Naive thymus-derived CD8-positive, alpha-beta T cell (primary cell): ENCODE data around the gene CD6. TPM values are rescaled to one million over a fixed set of nuclear protein-coding genes. Genes with fewer than 3 reads are reported as not detected.
A peak's percentile ranks its signal among the peaks of the same experiment; 100 is the strongest.

Source experiments
- ATAC-seq, 2 donors: fragments of 150-1000 bp; cut with Tn5 transposase in 1 of 2; sonication (Bioruptor Pico), chemical (Tn5 transposase) in 1 of 2; 1 replicate in 1 of 2; 2 replicates in 1 of 2; pipeline ENCODE4 v1.10.0; 2021; ENCODE audit warnings: mild to moderate bottlenecking in 2 of 2, moderate library complexity in 2 of 2
- POLR2A ChIA-PET: fragments of 350-600 bp; sonication (Branson Sonifier 250); formaldehyde crosslinking; loops from one replicate; lab custom pipeline; 2021; ENCODE audit warnings: antibody characterized with exemption; lab: Charles Lee
- DNase-seq, 10 donors: peaks; one replicate each; pipeline versions ENCODE4 v3.0.0 to v3.0.0-alpha.2; 2020 to 2022
- H3K27ac Mint-ChIP-seq, 10 donors: one replicate each; pipeline ENCODE4 v1.8.0; 2020 to 2022; ENCODE audit warnings: mild to moderate bottlenecking in 10 of 10, mixed read lengths in 10 of 10, moderate library complexity in 4 of 10, inconsistent platforms in 1 of 10
- H3K27me3 Mint-ChIP-seq, 5 donors: one replicate each; pipeline ENCODE4 v1.8.0; 2021 to 2022; ENCODE audit warnings: mixed read lengths in 5 of 5
- H3K36me3 Mint-ChIP-seq, 3 donors: one replicate each; pipeline ENCODE4 v1.8.0; 2020 to 2022; ENCODE audit warnings: mixed read lengths in 3 of 3, mild to moderate bottlenecking in 2 of 3, inconsistent platforms in 1 of 3
- H3K4me1 Mint-ChIP-seq, 4 donors: one replicate each; pipeline ENCODE4 v1.8.0; 2021 to 2022; ENCODE audit warnings: mixed read lengths in 4 of 4
- H3K4me3 Mint-ChIP-seq, 10 donors: one replicate each; pipeline ENCODE4 v1.8.0; 2020 to 2022; ENCODE audit warnings: mild to moderate bottlenecking in 10 of 10, mixed read lengths in 10 of 10, moderate library complexity in 6 of 10, inconsistent platforms in 1 of 10
- H3K9me3 Mint-ChIP-seq, 9 donors: one replicate each; pipeline ENCODE4 v1.8.0; 2020 to 2022; ENCODE audit warnings: mixed read lengths in 9 of 9, mild to moderate bottlenecking in 3 of 9, inconsistent platforms in 1 of 9, moderate library complexity in 1 of 9
- polyA plus RNA-seq, 3 donors: library from polyadenylated mRNA; unstranded; fragments of 300-500 nt; fragmentation: Illumina TruSeq; gene quantifications; one replicate each; pipeline ENCODE4 v1.2.3, GENCODE V29; 2021
- total RNA-seq, 8 experiments: library from RNA in 2 of 8; stranded (reverse) in 2 of 8; gene quantifications; one replicate each; pipeline ENCODE4 v1.2.3 and lab custom pipeline; 2021 to 2026

CD6 gene
- total and polyA plus RNA-seq, 5 experiments from 2014 or later: 150 to 405 (median 199) TPM

GRCh38 chr11:60987577-60988277, 16.2 kb downstream of the CD6 start:
- DNase-seq (no peak), ATAC-seq (no peak)
- Mint-ChIP-seq H3K4me1 (peaks cover 42 to 88% (median 78%) of the 10 kb centered on the region in 4 donors), H3K9me3 (no peaks in the 10 kb centered on the region), H3K27ac (peak overlapping the region; percentile 93 to 100 (median 99)), H3K36me3 (peaks cover 6 to 74% (median 13%) of the 10 kb centered on the region in 3 donors), H3K4me3 (peak overlapping the region in 9 of 10 donors; percentile 54 to 85 (median 77)), H3K27me3 (no peaks in the 10 kb centered on the region)
- POLR2A ChIA-PET: interaction anchor here (1.0 to 6.2 kb wide), 10 partner anchors 9 to 124 kb away, joined by 3 to 52 read pairs (median 10); no protein-coding TSS in a partner anchor

GRCh38 chr11:60988658-60989057, 17.2 kb downstream of the CD6 start:
- Mint-ChIP-seq H3K27me3 (no peaks in the 10 kb centered on the region), H3K27ac (peak overlapping the region; percentile 93 to 100 (median 99)), H3K36me3 (peaks cover 6 to 76% (median 17%) of the 10 kb centered on the region in 3 donors), H3K4me1 (peaks cover 44 to 88% (median 78%) of the 10 kb centered on the region in 4 donors), H3K9me3 (no peaks in the 10 kb centered on the region), H3K4me3 (peak overlapping the region in 9 of 10 donors; percentile 22 to 78 (median 59))
- POLR2A ChIA-PET: interaction anchor here (0.9 to 6.2 kb wide), 7 partner anchors 11 to 54 kb away, joined by 3 to 52 read pairs (median 4); no protein-coding TSS in a partner anchor
- ATAC-seq (no peak), DNase-seq (no peak)

GRCh38 chr11:60989093-60989650, 17.7 kb downstream of the CD6 start:
- H3K4me1 Mint-ChIP-seq: peaks cover 40 to 88% (median 77%) of the 10 kb centered on the region in 4 donors
- H3K27me3 Mint-ChIP-seq: no peaks in the 10 kb centered on the region
- peaks cover 6 to 76% (median 18%) of the 10 kb centered on the region in 3 donors for H3K36me3 Mint-ChIP-seq
- ATAC-seq (no peak), DNase-seq (no peak)
- H3K9me3 Mint-ChIP-seq: no peaks in the 10 kb centered on the region
- peak overlapping the region in 8 of 10 donors; percentile 42 to 78 (median 61) for H3K4me3 Mint-ChIP-seq
- POLR2A ChIA-PET: interaction anchor here (0.9 to 6.2 kb wide), 5 partner anchors 10 to 38 kb away, joined by 3 to 52 read pairs (median 4); no protein-coding TSS in a partner anchor
- peak overlapping the region; percentile 93 to 100 (median 99) for H3K27ac Mint-ChIP-seq

- Mint-ChIP-seq H3K9me3 (no peaks in the 10 kb centered on the region), H3K27me3 (no peaks in the 10 kb centered on the region), H3K36me3 (peaks cover 12 to 88% (median 27%) of the 10 kb centered on the region in 3 donors), H3K4me3 (peak overlapping the region in 5 of 10 donors; percentile 20 to 51 (median 36)), H3K4me1 (peaks cover 42 to 91% (median 74%) of the 10 kb centered on the region in 4 donors), H3K27ac (peak overlapping the region; percentile 30 to 85 (median 64))
- no peak for ATAC-seq
- no peak for DNase-seq
- POLR2A ChIA-PET: interaction anchor here (0.9 to 3.2 kb wide), 4 partner anchors 15 to 81 kb away, joined by 3 to 18 read pairs (median 6); partner anchors contain the start of gene TMEM109
Observed at GRCh38 chr11:60991457-60991856, 20.0 kb downstream of the CD6 start.

- DNase-seq (no peak), ATAC-seq (no peak)
- no peaks in the 10 kb centered on the region for H3K27me3 Mint-ChIP-seq
- peak overlapping the region; percentile 71 to 94 (median 80) for H3K27ac Mint-ChIP-seq
- POLR2A ChIA-PET: interaction anchor here (0.6 to 3.2 kb wide), 2 partner anchors 14 to 25 kb away, joined by 3 to 18 read pairs; no protein-coding TSS in a partner anchor
- H3K36me3 Mint-ChIP-seq: peaks cover 12 to 83% (median 25%) of the 10 kb centered on the region in 3 donors
- H3K4me3 Mint-ChIP-seq: peak overlapping the region in 8 of 10 donors; percentile 7 to 75 (median 28)
- peaks cover 37 to 83% (median 65%) of the 10 kb centered on the region in 4 donors for H3K4me1 Mint-ChIP-seq
- no peaks in the 10 kb centered on the region for H3K9me3 Mint-ChIP-seq
Observed at GRCh38 chr11:60992842-60993409, 21.4 kb downstream of the CD6 start.

- DNase-seq: no peak
- Mint-ChIP-seq H3K27me3 (no peaks in the 10 kb centered on the region), H3K27ac (peak overlapping the region; percentile 71 to 94 (median 82)), H3K36me3 (peaks cover 12 to 78% (median 25%) of the 10 kb centered on the region in 3 donors), H3K9me3 (no peaks in the 10 kb centered on the region), H3K4me1 (peaks cover 40 to 82% (median 66%) of the 10 kb centered on the region in 4 donors), H3K4me3 (peak overlapping the region in 9 of 10 donors; percentile 19 to 75 (median 44))
- no peak for ATAC-seq
- POLR2A ChIA-PET: interaction anchor here (0.6 to 3.2 kb wide), 3 partner anchors 13 to 34 kb away, joined by 3 to 18 read pairs (median 4); no protein-coding TSS in a partner anchor
Observed at GRCh38 chr11:60993615-60994014, 22.1 kb downstream of the CD6 start.

- peaks cover 35 to 80% (median 64%) of the 10 kb centered on the region in 4 donors for H3K4me1 Mint-ChIP-seq
- POLR2A ChIA-PET: interaction anchor here (1.0 to 1.1 kb wide), 2 partner anchors 32 to 58 kb away, joined by 3 read pairs; no protein-coding TSS in a partner anchor
- no peak for DNase-seq
- peak overlapping the region; percentile 57 to 94 (median 85) for H3K27ac Mint-ChIP-seq
- no peaks in the 10 kb centered on the region for H3K9me3 Mint-ChIP-seq
- ATAC-seq: peak in 1 of 2 donors; percentile 34
- H3K36me3 Mint-ChIP-seq: peaks cover 12 to 76% (median 22%) of the 10 kb centered on the region in 3 donors
- peak overlapping the region in 8 of 10 donors; percentile 32 to 66 (median 59) for H3K4me3 Mint-ChIP-seq
- H3K27me3 Mint-ChIP-seq: no peaks in the 10 kb centered on the region
Observed at GRCh38 chr11:60994541-60995080, 23.1 kb downstream of the CD6 start.

- Mint-ChIP-seq H3K27ac (peak overlapping the region in 9 of 10 donors; percentile 51 to 88 (median 71)), H3K27me3 (no peaks in the 10 kb centered on the region), H3K9me3 (no peaks in the 10 kb centered on the region), H3K4me3 (peak overlapping the region in 4 of 10 donors; percentile 12 to 38 (median 30)), H3K36me3 (peaks cover 12 to 76% (median 21%) of the 10 kb centered on the region in 3 donors), H3K4me1 (peaks cover 38 to 78% (median 63%) of the 10 kb centered on the region in 4 donors)
- no peak for ATAC-seq
- DNase-seq: no peak
- POLR2A ChIA-PET: interaction anchor here (0.8 to 2.8 kb wide), 3 partner anchors 9 to 135 kb away, joined by 3 to 15 read pairs (median 3); no protein-coding TSS in a partner anchor
Observed at GRCh38 chr11:60995798-60996197, 24.3 kb downstream of the CD6 start.

GRCh38 chr11:60996381-60997138, 25.1 kb downstream of the CD6 start:
- Mint-ChIP-seq H3K4me3 (peak overlapping the region in 4 of 10 donors; percentile 18 to 22 (median 20)), H3K9me3 (no peaks in the 10 kb centered on the region), H3K27ac (peak overlapping the region in 9 of 10 donors; percentile 43 to 85 (median 59)), H3K36me3 (peaks cover 12 to 75% (median 22%) of the 10 kb centered on the region in 3 donors), H3K4me1 (peaks cover 37 to 77% (median 64%) of the 10 kb centered on the region in 4 donors), H3K27me3 (no peaks in the 10 kb centered on the region)
- ATAC-seq (no peak), DNase-seq (no peak)
- POLR2A ChIA-PET: interaction anchor here (0.8 to 2.8 kb wide), 2 partner anchors 10 kb away, joined by 3 to 15 read pairs; no protein-coding TSS in a partner anchor

GRCh38 chr11:61000426-61000825, 28.9 kb downstream of the CD6 start:
- H3K27ac Mint-ChIP-seq: peak overlapping the region in 9 of 10 donors; percentile 57 to 78 (median 70)

GRCh38 chr11:61001931-61002330, 30.5 kb downstream of the CD6 start:
- ATAC-seq (no peak), DNase-seq (no peak)
- Mint-ChIP-seq H3K4me1 (peaks cover 42 to 84% (median 78%) of the 10 kb centered on the region in 4 donors), H3K36me3 (peaks cover 0 to 65% (median 9%) of the 10 kb centered on the region in 3 donors), H3K27ac (peak overlapping the region; percentile 47 to 95 (median 84)), H3K27me3 (no peaks in the 10 kb centered on the region), H3K4me3 (peak overlapping the region in 2 of 10 donors; percentile 6 to 33), H3K9me3 (no peaks in the 10 kb centered on the region)
- POLR2A ChIA-PET: interaction anchor here (0.8 kb wide), 1 partner anchor 110 kb away, joined by 3 read pairs; no protein-coding TSS in a partner anchor

More at GRCh38 chr11:61000426-61000825, 28.9 kb downstream of the CD6 start:
- no peaks in the 10 kb centered on the region for H3K27me3 Mint-ChIP-seq
- H3K9me3 Mint-ChIP-seq: no peaks in the 10 kb centered on the region
- H3K4me1 Mint-ChIP-seq: peaks cover 40 to 83% (median 73%) of the 10 kb centered on the region in 4 donors
- DNase-seq (no peak), ATAC-seq (no peak)
- POLR2A ChIA-PET: interaction anchor here (1.3 to 2.2 kb wide), 4 partner anchors 12 to 49 kb away, joined by 3 to 8 read pairs (median 4); no protein-coding TSS in a partner anchor
- H3K4me3 Mint-ChIP-seq: peak overlapping the region in 2 of 10 donors; percentile 5 to 45
- H3K36me3 Mint-ChIP-seq: peaks cover 0 to 72% (median 14%) of the 10 kb centered on the region in 3 donors
